IPS-18c (cell line): ENCODE data around the gene FAF1.

Experiments
- H3K4me3 ChIP-seq: 2 replicates; pipeline ENCODE4 v1.7.0; 2013; ENCODE audit warnings: low read depth, mild to moderate bottlenecking, low read length, moderate library complexity; ENCODE audit not compliant: insufficient read depth
- H3K9me3 ChIP-seq: one replicate; pipeline ENCODE4 v1.6.1; 2013; ENCODE audit warnings: mild to moderate bottlenecking, low read length, moderate library complexity; ENCODE audit not compliant: control insufficient read depth, insufficient read depth

FAF1 gene

GRCh38 chr1:50450861-50451653 is 509.0 kb downstream of the FAF1 start:
- H3K9me3 ChIP-seq: no peaks in the 10 kb centered on the region
- no peak overlapping the region for H3K4me3 ChIP-seq

- no peaks in the 10 kb centered on the region for H3K9me3 ChIP-seq
- no peak overlapping the region for H3K4me3 ChIP-seq
Observed at GRCh38 chr1:50447961-50448360, 512.1 kb downstream of the FAF1 start.

- Histone ChIP-seq H3K4me3 (no peak overlapping the region), H3K9me3 (no peaks in the 10 kb centered on the region)
Observed at GRCh38 chr1:50441183-50441582, 518.9 kb downstream of the FAF1 start.

- no peaks in the 10 kb centered on the region for H3K9me3 ChIP-seq
- no peak overlapping the region for H3K4me3 ChIP-seq
Observed at GRCh38 chr1:50438945-50439344, 521.1 kb downstream of the FAF1 start.

GRCh38 chr1:50436489-50436888 is 523.6 kb downstream of the FAF1 start:
- Histone ChIP-seq H3K9me3 (no peaks in the 10 kb centered on the region), H3K4me3 (no peak overlapping the region)

GRCh38 chr1:50430010-50430405 is 530.1 kb downstream of the FAF1 start:
- H3K4me3 ChIP-seq: peak overlapping the region; percentile 29; the same call in 1 of the 2 replicates

GRCh38 chr1:50427818-50428779 is 532.0 kb downstream of the FAF1 start:
- peaks cover 5% of the 10 kb centered on the region for H3K9me3 ChIP-seq
- no peak overlapping the region for H3K4me3 ChIP-seq

More at GRCh38 chr1:50430010-50430405, 530.1 kb downstream of the FAF1 start:
- peaks cover 5% of the 10 kb centered on the region for H3K9me3 ChIP-seq

GRCh38 chr1:50427086-50427817 is 532.8 kb downstream of the FAF1 start:
- H3K9me3 ChIP-seq: peaks cover 6% of the 10 kb centered on the region
- H3K4me3 ChIP-seq: no peak overlapping the region

GRCh38 chr1:50426702-50427085 is 533.4 kb downstream of the FAF1 start:
- peaks cover 7% of the 10 kb centered on the region for H3K9me3 ChIP-seq
- H3K4me3 ChIP-seq: no peak overlapping the region

GRCh38 chr1:50426108-50426700 is 533.9 kb downstream of the FAF1 start:
- Histone ChIP-seq H3K4me3 (no peak overlapping the region), H3K9me3 (peaks cover 7% of the 10 kb centered on the region)

GRCh38 chr1:50425376-50426107 is 534.5 kb downstream of the FAF1 start:
- Histone ChIP-seq H3K4me3 (0 out of 2 replicates have a peak overlapping the region, but pooled peaks have one; percentile 15), H3K9me3 (peaks cover 7% of the 10 kb centered on the region)

- Histone ChIP-seq H3K4me3 (no peak overlapping the region), H3K9me3 (peaks cover 7% of the 10 kb centered on the region)
Observed at GRCh38 chr1:50424884-50425375, 535.1 kb downstream of the FAF1 start.

- Histone ChIP-seq H3K4me3 (no peak overlapping the region; the same call in 1 of the 2 replicates), H3K9me3 (peaks cover 7% of the 10 kb centered on the region)
Observed at GRCh38 chr1:50424045-50424883, 535.8 kb downstream of the FAF1 start.

GRCh38 chr1:50423670-50424000 is 536.4 kb downstream of the FAF1 start:
- peaks cover 7% of the 10 kb centered on the region for H3K9me3 ChIP-seq
- H3K4me3 ChIP-seq: peak overlapping the region; percentile 60; the same call in 1 of the 2 replicates

- Histone ChIP-seq H3K9me3 (peaks cover 7% of the 10 kb centered on the region), H3K4me3 (peak within 1 kb of the TSS; percentile 60)
Observed at GRCh38 chr1:50422946-50423669, 537.0 kb downstream of the FAF1 start, which contains the start of gene DMRTA2. DMRTA2 (minus strand) TSS chr1:50423443; CDS start chr1:50421536, 1,907 bp downstream.
